HG02763 (cell line): ENCODE measurements around the gene MBTD1.
"Not testable (repeated sequence)": the region's sequence is repeated elsewhere in the genome, so short reads cannot be mapped to it uniquely, and the experiment has no call there.

ENCODE experiments used
- ATAC-seq: cut with Tn5 transposase; IDR thresholded peaks from one replicate; pipeline ENCODE4 v1.9.1; 2021; ENCODE audit warnings: mild to moderate bottlenecking, moderate library complexity; ENCODE audit not compliant: unreplicated experiment

MBTD1 gene

GRCh38 chr17:51256101-51256500, 3.7 kb downstream of the MBTD1 start:
- ATAC-seq, result no peak

DNA sequence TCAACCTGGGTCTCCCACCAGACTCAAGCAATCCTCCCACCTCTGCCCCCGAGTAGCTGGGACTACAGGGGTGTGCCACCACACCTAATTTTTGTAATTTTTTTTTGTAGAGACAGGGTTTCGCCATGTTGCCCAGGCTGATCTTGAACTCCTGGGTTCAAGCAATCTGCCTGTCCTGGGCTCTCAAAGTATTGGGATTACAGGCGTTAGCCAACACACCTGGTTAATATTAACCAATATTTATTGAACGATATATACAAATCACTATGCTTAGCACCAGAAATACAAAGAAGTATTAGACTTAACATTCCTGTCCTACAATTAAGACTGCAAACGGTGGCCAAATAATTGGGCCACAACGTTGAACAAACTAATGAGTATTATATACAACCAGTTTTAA, 4.2 kb downstream of the MBTD1 start:
- no peak for ATAC-seq

DNA sequence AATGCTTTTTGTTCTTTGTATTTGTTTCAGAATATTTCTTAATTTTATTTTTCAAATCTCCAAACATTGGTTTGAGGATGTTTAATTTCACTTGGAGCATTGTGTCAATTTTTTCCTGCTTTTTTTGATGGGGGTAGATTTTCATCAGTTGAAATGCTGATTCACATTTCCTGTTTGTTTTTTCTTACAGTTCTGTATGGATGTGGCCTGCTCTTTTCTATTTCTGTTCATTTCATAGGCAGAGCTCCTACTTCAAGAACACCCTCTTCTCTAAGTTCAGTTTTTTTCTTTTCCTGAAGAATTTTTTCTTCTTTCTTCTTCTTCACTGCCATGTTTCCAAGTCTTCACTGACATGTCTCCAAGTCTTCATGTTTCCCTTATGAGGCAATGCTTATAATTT, 8.8 kb downstream of the MBTD1 start:
- no peak for ATAC-seq

DNA sequence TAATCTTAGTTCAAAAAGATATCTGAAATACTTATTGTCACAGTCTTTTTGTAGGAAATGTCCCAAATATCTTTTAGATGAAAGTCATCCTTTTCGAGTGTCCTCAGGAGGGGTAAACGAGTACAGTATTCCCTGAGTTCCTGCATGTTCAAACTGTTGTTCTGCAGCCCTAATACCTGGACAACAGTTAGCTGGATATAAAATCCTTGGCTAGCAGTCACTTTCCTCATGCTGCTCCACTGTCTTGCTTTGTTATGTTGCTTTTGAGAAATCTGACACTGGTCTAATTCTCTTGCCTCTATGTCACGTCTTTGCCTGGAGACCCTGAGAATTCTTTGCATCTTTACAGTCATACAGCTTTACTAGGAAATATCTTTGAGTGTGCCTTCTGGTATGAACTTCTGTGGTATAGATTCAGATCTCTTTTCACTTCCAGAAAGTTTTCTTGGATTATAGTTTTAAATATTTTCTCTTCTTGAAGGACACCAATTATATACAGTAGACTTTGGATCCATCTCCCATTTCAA, 9.5 kb downstream of the MBTD1 start:
- no peak for ATAC-seq

DNA sequence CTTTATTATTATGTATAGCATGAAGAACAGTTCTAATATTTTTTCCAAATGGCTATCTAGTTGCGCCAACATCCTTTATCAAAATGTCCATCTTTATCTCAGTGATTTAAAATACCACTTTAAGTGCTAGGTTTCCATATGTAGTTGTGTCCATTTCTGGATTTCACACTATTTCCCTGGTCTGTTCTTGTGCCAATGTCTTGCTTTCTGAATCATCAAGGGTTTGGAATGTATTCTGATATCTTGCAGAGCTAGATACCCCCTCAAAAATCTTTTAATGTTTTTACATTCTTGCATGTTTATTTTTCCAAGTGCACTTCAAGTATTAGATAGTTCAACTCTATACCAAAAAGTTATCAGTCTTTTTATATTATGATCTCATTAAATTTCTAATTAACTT, 14.3 kb downstream of the MBTD1 start:
- ATAC-seq, result no peak

DNA sequence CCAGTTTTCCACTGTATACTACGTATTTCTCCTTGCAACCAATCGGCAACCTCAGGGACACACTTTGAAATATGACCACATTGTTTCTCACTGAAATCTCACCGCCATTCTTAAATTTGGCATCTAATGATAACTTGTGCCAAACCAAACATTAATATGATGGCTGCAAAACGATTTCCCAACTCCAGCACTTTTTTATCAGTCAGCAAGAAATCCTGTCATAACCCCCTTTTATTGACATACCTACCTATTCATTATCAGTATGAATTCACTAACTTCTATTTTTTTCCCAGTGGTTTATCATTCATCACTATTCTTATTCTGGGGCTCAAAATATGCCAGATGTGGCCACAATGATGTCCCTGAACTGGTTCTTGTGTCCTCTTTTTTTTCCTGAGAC, 15.8 kb downstream of the MBTD1 start:
- no peak for ATAC-seq

- ATAC-seq, result no peak
Observed at GRCh38 chr17:51240275-51240674, 19.6 kb downstream of the MBTD1 start.

DNA sequence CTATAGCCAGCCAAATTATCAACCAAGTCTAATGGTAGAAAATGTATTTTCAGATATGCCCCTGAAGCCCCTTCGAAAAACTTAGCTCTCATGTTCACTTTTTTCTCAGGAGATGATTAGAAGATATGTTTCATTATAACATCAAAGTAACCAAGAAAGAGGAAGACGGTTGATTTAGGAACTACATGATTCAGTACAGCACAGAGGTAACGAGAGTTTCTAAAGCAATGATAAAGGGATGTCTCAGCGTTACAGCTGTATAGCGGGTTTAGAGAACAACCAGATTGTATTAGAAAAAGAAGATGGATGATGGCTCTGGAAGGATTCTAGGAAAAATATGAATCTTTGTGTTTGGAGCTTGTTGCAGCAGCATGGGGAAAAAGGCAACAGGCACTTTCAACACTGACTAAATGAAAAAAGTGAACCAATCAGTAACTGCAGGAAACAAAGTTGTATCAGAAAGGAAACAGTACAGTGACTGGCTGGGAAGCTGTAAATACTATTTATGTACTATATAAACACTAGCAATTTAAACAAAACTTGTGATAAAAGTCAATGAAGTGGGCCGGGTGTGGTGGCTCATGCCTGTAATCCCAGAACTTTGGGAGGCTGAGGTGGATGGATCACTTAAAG, 21.5 kb downstream of the MBTD1 start:
- no peak for ATAC-seq

GRCh38 chr17:51234162-51234561, 25.7 kb downstream of the MBTD1 start:
- no peak for ATAC-seq

- no peak for ATAC-seq
Observed at GRCh38 chr17:51231999-51232398, 27.9 kb downstream of the MBTD1 start.

DNA sequence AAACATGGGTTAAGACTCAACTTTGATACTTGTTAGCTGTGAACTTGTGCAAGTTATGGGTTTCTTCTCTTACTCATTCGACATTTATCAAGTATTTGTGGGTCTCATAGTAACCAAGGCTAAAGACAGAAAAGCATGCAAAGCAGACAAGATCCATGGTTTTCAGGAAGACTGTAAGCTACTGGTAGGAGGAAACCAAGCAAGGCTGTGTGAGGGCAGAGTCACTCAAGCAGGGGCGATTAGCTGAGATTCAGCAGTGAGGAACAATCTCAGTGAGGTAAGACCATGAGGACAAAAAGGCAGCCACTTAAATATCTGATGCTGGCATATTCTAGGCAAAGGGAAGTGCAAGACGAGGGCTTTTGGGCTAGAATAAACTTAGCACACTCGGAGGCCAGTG, 29.5 kb downstream of the MBTD1 start:
- ATAC-seq, result no peak

- no peak for ATAC-seq
Observed at GRCh38 chr17:51229889-51230288, 30.0 kb downstream of the MBTD1 start.

DNA sequence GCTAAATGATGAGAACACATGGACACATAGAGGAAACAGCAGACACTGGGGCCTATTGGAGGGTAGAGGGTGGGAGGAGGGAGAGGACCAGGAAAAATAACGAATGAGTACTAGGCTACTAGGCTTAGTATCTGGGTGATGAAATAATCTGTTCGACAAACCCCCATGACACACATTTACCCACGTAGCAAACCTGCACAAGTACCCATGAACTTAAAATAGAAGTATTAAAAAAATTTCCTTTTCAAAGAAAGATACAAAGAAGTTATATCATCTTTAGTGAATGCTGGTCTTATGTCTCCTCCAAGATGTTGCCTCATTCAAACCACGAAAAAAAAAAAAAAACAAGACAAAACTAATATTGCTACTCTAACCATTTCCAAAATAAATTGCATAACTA, 31.7 kb downstream of the MBTD1 start:
- no peak for ATAC-seq

DNA sequence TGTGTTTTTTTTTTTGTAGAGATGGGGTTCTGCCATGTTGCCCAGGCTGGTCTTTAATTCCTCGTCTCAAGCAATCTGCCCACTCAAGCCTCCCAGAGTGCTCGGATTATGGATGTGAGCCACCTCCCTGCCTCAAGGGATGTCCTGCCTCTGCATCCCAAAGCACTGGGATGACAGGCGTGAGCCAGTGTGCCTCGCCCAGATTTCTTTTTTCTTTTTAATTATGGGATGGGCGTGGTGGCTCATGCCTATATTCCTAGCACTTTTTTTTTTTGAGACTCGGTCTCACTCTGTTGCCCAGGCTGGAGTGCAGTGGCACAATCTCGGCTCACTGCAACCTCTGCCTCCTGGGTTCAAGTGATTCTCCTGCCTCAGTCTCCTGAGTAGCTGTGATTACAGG, 34.3 kb downstream of the MBTD1 start:
- not testable (repeated sequence) for ATAC-seq

DNA sequence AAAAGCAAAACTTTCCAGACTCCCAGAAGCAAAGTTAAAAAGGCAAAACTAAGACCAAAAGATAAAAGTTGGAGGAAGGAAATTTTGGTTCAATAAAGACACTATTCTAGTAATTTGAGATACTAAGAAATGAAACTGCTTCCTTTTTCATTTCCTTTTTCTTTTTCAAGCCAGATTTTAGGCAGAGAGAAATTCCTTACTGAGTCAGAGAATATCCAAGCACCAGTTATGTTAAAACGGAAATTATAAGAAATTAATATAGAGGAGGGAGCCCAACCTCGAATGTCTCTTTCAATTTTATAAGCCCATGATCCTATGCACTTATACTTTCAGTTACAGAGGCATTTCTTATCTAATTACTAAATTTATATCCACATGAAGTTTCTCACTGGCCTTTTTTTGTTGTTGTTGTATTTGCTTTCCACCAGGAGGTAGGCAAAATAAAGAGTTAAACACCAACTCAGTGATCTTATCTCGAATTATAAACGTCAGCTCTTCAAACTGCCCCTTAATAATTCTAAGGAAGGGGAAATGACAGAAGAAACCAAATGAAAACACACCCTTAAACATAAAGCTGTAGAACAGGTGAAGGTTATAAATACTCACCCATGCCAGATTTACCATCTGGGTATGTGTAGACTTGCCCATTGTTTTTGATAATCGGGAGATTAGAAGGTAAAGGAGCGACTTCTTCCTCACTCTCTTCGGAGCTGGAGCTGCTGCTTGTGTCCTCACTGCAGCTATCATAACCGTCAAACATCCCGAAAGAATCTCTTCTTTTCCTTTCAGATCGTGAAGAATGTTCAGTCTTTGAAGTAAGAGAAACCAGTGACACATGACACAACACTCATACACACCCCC, 35.2 kb downstream of the MBTD1 start:
- no peak for ATAC-seq

DNA sequence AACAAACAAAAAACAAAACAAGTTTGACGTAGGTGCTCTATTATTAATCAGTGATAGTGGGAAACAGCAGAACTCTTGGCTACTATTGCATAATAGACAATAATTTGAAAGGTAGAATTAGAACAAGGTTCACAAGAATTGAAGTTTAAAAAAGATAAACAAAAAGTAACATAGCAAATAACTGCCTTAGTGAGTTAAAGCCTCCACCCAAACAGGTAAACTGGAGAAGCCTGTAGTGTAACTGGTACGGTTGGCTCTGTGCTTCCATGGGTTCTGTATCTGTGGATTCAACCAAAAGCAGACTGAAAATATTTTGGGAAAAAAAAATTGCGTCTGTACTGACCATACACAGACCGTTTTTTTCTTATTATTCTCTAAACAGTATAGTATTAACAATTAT, 38.5 kb downstream of the MBTD1 start:
- no peak for ATAC-seq

DNA sequence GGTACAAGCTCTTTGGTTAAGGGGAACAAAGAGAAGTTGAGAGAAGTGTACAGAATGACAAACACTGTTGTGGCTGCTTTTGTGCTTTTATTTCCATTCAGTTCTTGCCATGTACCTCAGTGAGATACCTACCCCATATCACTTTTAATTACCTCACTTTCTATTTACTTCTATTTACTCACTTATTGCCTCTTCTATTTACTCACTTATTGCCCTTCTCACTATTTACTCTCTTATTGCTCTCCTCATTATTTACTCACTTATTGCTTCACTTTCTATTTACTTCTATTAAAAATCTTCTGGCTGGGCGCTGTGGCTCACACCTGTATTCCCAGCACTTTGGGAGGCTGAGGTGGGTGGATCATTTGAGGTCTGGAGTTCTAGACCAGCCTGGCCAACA, 41.9 kb downstream of the MBTD1 start:
- no peak for ATAC-seq

- no peak for ATAC-seq
Observed at GRCh38 chr17:51214920-51215319, 44.9 kb downstream of the MBTD1 start.

DNA sequence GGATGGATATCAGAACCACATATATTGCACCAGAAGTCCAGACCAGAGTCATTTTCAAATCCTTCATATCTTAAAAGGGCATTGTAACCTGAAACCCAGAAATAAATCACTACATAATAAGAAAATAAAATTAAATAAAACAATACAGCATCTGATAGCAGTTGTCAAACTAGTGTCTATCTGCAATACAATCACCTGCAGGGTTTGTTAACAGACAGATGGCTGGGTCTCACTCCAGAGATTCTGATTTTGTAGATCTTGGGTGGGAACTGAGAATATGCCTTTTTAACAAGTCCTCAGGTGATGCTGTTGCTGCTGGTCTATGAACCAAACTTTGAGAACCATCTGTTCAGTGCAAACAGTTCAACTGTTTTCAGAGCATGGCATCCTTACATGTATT, 56.0 kb downstream of the MBTD1 start:
- no peak for ATAC-seq

GRCh38 chr17:51200846-51201245, 59.0 kb downstream of the MBTD1 start:
- ATAC-seq, result no peak

DNA sequence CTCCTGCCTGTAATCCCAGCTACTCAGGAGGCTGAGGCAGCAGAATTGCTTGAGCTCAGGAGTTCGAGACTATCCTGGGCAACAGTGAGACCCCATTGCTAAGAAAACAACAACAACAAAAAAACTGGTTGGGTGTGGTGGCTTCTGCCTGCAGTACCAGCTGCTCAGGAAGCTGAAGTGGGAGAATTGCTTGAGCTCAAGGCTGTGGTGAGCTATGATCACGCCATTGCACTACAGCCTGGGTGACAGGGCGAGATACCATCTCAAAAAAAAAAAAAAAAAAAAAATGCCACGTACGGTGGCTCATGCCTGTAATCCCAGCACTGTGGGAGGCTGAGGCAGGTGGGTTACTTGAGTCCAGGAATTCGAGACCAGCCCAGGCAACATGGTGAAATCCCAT, 59.6 kb downstream of the MBTD1 start:
- no peak for ATAC-seq

GRCh38 chr17:51197754-51198153, 62.1 kb downstream of the MBTD1 start:
- no peak for ATAC-seq
